IMR-90 (cell line): ENCODE measurements around the gene KRTAP4-9.
"Not testable (repeated sequence)": the region's sequence is repeated elsewhere in the genome, so short reads cannot be mapped to it uniquely, and the experiment has no call there.

ENCODE experiments used
- BHLHE40 ChIP-seq: fragments of 150-350 bp; IDR thresholded peaks from 2 replicates; pipeline ENCODE4 v1.6.1; 2016; ENCODE audit warnings: mild to moderate bottlenecking, low read depth, low read length
- CEBPB ChIP-seq: IDR thresholded peaks from 2 replicates; pipeline ENCODE4 v1.6.1; 2012; ENCODE audit warnings: low read depth, low read length, improper control_type of control experiment
- CHD1 ChIP-seq: IDR thresholded peaks from 2 replicates; pipeline ENCODE4 v1.6.1; 2012; ENCODE audit warnings: low read depth, low read length, improper control_type of control experiment
- CTCF ChIP-seq: conservative IDR thresholded peaks from 2 replicates; pipeline ENCODE4 v1.5.1; 2012; ENCODE audit warnings: mild to moderate bottlenecking, low read depth, low read length, improper control_type of control experiment
- ELK1 ChIP-seq: fragments of 150-350 bp; IDR thresholded peaks from 2 replicates; pipeline ENCODE4 v1.6.1; 2016; ENCODE audit warnings: low read depth, mild to moderate bottlenecking, low read length, moderate library complexity, borderline replicate concordance
- FOS ChIP-seq: fragments of 150-350 bp; IDR thresholded peaks from 2 replicates; pipeline ENCODE4 v1.6.1; 2016; ENCODE audit warnings: low read depth, low read length
- MAFK ChIP-seq: IDR thresholded peaks from 2 replicates; pipeline ENCODE4 v1.6.1; 2012; ENCODE audit warnings: low read depth, low read length, improper control_type of control experiment
- NFE2L2 ChIP-seq: fragments of 150-350 bp; IDR thresholded peaks from 2 replicates; pipeline ENCODE4 v1.6.1; 2016; ENCODE audit warnings: low read depth, mild to moderate bottlenecking, low read length
- POLR2A ChIP-seq: IDR thresholded peaks from 2 replicates; pipeline ENCODE4 v1.6.1; 2012; ENCODE audit warnings: mild to moderate bottlenecking, low read depth, low read length
- RAD21 ChIP-seq: IDR thresholded peaks from 2 replicates; pipeline ENCODE4 v1.6.1; 2012; ENCODE audit warnings: low read length, improper control_type of control experiment
- RCOR1 ChIP-seq: IDR thresholded peaks from 2 replicates; pipeline ENCODE4 v1.6.1; 2012; ENCODE audit warnings: mild to moderate bottlenecking, low read length, improper control_type of control experiment; ENCODE audit not compliant: insufficient replicate concordance
- RFX5 ChIP-seq: IDR thresholded peaks from 2 replicates; pipeline ENCODE4 v1.8.0; 2012; ENCODE audit warnings: low read depth, mild to moderate bottlenecking, low read length, moderate library complexity
- SMC3 ChIP-seq: fragments of 150-350 bp; IDR thresholded peaks from 2 replicates; pipeline ENCODE4 v1.6.1; 2016; ENCODE audit warnings: low read depth, mild to moderate bottlenecking, antibody characterized with exemption, low read length, moderate library complexity
- TF ChIP-seq, protein P1 (sequence below): fragments of 150-350 bp; IDR thresholded peaks from 2 replicates; pipeline ENCODE4 v1.6.1; 2017; ENCODE audit warnings: mild to moderate bottlenecking, antibody characterized with exemption, low read length, low read depth

DNA sequence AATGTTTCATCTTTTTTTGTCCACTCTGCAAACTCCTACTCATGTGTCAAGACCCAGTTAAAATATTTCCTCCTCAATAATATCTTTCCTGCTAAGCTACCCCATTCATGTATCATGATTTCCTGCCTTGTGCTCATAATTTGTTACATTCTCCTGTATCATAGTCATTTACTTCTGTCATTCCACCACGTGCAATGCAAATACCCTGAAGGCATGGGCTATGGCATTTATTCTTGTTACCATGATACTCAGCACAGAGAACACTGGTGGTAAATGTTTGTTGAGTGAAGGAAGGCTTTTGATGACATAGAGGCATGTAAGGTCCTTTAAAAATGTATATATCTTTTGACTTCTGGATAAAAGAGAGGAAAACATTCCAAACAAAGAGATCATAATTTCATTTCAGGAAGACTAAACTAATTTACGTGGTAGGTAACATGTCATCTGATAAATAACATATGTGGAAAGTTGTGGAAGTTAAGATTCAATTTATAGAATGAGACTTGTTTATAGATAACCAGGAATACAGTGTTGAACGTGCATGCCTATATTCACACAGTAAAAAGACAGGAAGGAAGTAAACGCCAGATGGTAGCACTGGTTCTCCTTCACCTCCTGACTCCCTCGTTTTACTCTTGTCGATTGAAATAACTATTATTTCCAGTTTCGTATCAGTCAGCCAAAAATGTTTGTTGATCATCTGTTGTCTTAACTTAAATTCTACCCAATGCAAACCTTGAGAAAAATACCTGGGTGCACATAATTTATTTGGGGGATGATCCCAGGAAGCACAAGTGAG, 5.3 kb upstream of the KRTAP4-9 start:
- not testable (repeated sequence) for TF ChIP-seq POLR2A, RAD21, CTCF, CEBPB, SMC3, CHD1, RCOR1, NFE2L2, FOS, RFX5, ELK1
- TF ChIP-seq MAFK = peak; percentile 26; the same call in 1 of the 2 replicates
- TF ChIP-seq BHLHE40 = peak; percentile 90
- TF ChIP-seq, protein P1, sequence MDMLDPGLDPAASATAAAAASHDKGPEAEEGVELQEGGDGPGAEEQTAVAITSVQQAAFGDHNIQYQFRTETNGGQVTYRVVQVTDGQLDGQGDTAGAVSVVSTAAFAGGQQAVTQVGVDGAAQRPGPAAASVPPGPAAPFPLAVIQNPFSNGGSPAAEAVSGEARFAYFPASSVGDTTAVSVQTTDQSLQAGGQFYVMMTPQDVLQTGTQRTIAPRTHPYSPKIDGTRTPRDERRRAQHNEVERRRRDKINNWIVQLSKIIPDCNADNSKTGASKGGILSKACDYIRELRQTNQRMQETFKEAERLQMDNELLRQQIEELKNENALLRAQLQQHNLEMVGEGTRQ = not testable (repeated sequence)
